Inferior parietal cortex (tissue), 1 donor: Measurements from ENCODE around the gene OR10AD1.

ENCODE experiments used
- DNase-seq: peaks from one replicate; pipeline ENCODE4 v3.0.0-alpha.2; 2016; ENCODE audit errors: extremely low spot score

OR10AD1 gene

GRCh38 chr12:48191096-48191495 lies 12.0 kb downstream of the OR10AD1 start:
- DNase-seq = no peak

GRCh38 chr12:48189331-48190125 lies 13.6 kb downstream of the OR10AD1 start:
- peak; percentile 96 for DNase-seq

- DNase-seq = no peak
Measured at GRCh38 chr12:48187916-48188695, 15.0 kb downstream of the OR10AD1 start.

- no peak for DNase-seq
Measured at GRCh38 chr12:48185181-48185919, 17.7 kb downstream of the OR10AD1 start.

- no peak for DNase-seq
Measured at GRCh38 chr12:48184549-48184922, 18.6 kb downstream of the OR10AD1 start.

GRCh38 chr12:48183876-48184548 lies 19.1 kb downstream of the OR10AD1 start:
- DNase-seq = no peak

GRCh38 chr12:48183091-48183875 lies 19.8 kb downstream of the OR10AD1 start, which contains the start of gene CCDC184:
CCDC184 (plus strand) TSS chr12:48183644; CDS start chr12:48184123, 479 bp downstream.
- peak; percentile 84 for DNase-seq

GRCh38 chr12:48182631-48183030 lies 20.5 kb downstream of the OR10AD1 start:
- no peak for DNase-seq

GRCh38 chr12:48180857-48181495 lies 22.1 kb downstream of the OR10AD1 start:
- no peak for DNase-seq

- DNase-seq = no peak
Measured at GRCh38 chr12:48180424-48180823, 22.7 kb downstream of the OR10AD1 start.

- DNase-seq = no peak
Measured at GRCh38 chr12:48179466-48179865, 23.6 kb downstream of the OR10AD1 start.

GRCh38 chr12:48177982-48178381 lies 25.1 kb downstream of the OR10AD1 start:
- no peak for DNase-seq

- DNase-seq = no peak
Measured at GRCh38 chr12:48176417-48176751, 26.7 kb downstream of the OR10AD1 start.

- no peak for DNase-seq
Measured at GRCh38 chr12:48175613-48176416, 27.3 kb downstream of the OR10AD1 start.

- DNase-seq = no peak
Measured at GRCh38 chr12:48169011-48169410, 34.1 kb downstream of the OR10AD1 start.

GRCh38 chr12:48165089-48165981 lies 37.8 kb downstream of the OR10AD1 start:
- DNase-seq = peak; percentile 68

- no peak for DNase-seq
Measured at GRCh38 chr12:48164451-48164850, 38.6 kb downstream of the OR10AD1 start.

GRCh38 chr12:48163150-48163747 lies 39.8 kb downstream of the OR10AD1 start:
- DNase-seq = no peak
